GM23338 (cell line): Measurements from ENCODE around the gene UBASH3B. TPM values are rescaled to one million over a fixed set of nuclear protein-coding genes. Genes with fewer than 3 reads are reported as not detected.

Source experiments
- ATAC-seq: fragments of 200-7000 bp; cut with Tn5 transposase; 3 replicates; pipeline ENCODE4 v1.9.1; 2020
- DNase-seq: peaks from one replicate; pipeline ENCODE4 v3.0.0-alpha.2; 2015; ENCODE audit warnings: low spot score
- H2AFZ ChIP-seq: fragments of 200-600 bp; sonication (generic); 2 replicates; pipeline ENCODE4 v1.8.0; 2016; ENCODE audit warnings: antibody characterized with exemption, mild to moderate bottlenecking, moderate library complexity
- H3F3A ChIP-seq: fragments of 200-600 bp; sonication (generic); replicated peaks from 2 replicates; pipeline ENCODE4 v1.8.0; 2017; ENCODE audit warnings: antibody characterized with exemption, mixed run types, low read depth
- H3K27ac ChIP-seq: fragments of 200-600 bp; sonication (generic); 2 replicates; pipeline ENCODE4 v1.6.1; 2016; ENCODE audit warnings: low read depth
- H3K27me3 ChIP-seq: fragments of 200-600 bp; sonication (generic); 2 replicates; pipeline ENCODE4 v1.8.0; 2016; ENCODE audit warnings: mild to moderate bottlenecking, mixed run types, moderate library complexity; ENCODE audit not compliant: insufficient read depth
- H3K36me3 ChIP-seq: fragments of 200-600 bp; sonication (generic); 2 replicates; pipeline ENCODE4 v1.8.0; 2016; ENCODE audit warnings: mild to moderate bottlenecking; ENCODE audit not compliant: insufficient read depth
- H3K4me1 ChIP-seq: fragments of 200-600 bp; sonication (generic); 2 replicates; pipeline ENCODE4 v1.8.0; 2016; ENCODE audit warnings: mild to moderate bottlenecking, moderate library complexity; ENCODE audit not compliant: insufficient read depth
- H3K4me2 ChIP-seq: fragments of 200-600 bp; sonication (generic); 2 replicates; pipeline ENCODE4 v1.7.1; 2017; ENCODE audit warnings: mixed run types
- H3K4me3 ChIP-seq: fragments of 200-600 bp; sonication (generic); 2 replicates; pipeline ENCODE4 v1.6.1; 2016; ENCODE audit warnings: mixed run types
- H3K79me2 ChIP-seq: fragments of 200-600 bp; sonication (generic); replicated peaks from 2 replicates; pipeline ENCODE4 v1.8.0; 2017; ENCODE audit warnings: mild to moderate bottlenecking; ENCODE audit not compliant: insufficient read depth
- H3K9me2 ChIP-seq: fragments of 200-600 bp; sonication (generic); 2 replicates; pipeline ENCODE4 v1.8.0; 2017; ENCODE audit not compliant: insufficient read depth
- H4K20me1 ChIP-seq: fragments of 200-600 bp; sonication (generic); replicated peaks from 2 replicates; pipeline ENCODE4 v1.8.0; 2017; ENCODE audit warnings: mild to moderate bottlenecking; ENCODE audit not compliant: insufficient read depth
- H3K27ac Mint-ChIP-seq: 2 replicates; pipeline ENCODE4 v1.8.0; 2020; ENCODE audit warnings: inconsistent platforms, mild to moderate bottlenecking, moderate library complexity, mixed read lengths
- H3K27me3 Mint-ChIP-seq: 3 replicates; pipeline ENCODE4 v1.8.0; 2022; ENCODE audit warnings: low read depth, mild to moderate bottlenecking, moderate library complexity, mixed read lengths, inconsistent platforms; ENCODE audit not compliant: insufficient read depth, poor library complexity
- H3K36me3 Mint-ChIP-seq: 3 replicates; pipeline ENCODE4 v1.8.0; 2021; ENCODE audit warnings: low read depth, mild to moderate bottlenecking, inconsistent platforms, moderate library complexity, mixed read lengths
- H3K4me1 Mint-ChIP-seq: 3 replicates; pipeline ENCODE4 v1.8.0; 2020; ENCODE audit warnings: mild to moderate bottlenecking, inconsistent platforms, mixed read lengths
- H3K4me3 Mint-ChIP-seq: 3 replicates; pipeline ENCODE4 v1.8.0; 2021; ENCODE audit warnings: moderate library complexity, mild to moderate bottlenecking, inconsistent platforms, mixed read lengths
- H3K9me3 Mint-ChIP-seq: 3 replicates; pipeline ENCODE4 v1.8.0; 2020; ENCODE audit warnings: moderate library complexity, mild to moderate bottlenecking, inconsistent platforms, mixed read lengths
- CREB1 ChIP-seq: fragments of 250-450 bp; sonication (Bioruptor Pico); IDR thresholded peaks from 2 replicates; pipeline ENCODE4 v1.5.0; 2020; ENCODE audit warnings: low read depth, mild to moderate bottlenecking, moderate library complexity
- NANOG ChIP-seq: IDR thresholded peaks from 2 replicates; pipeline ENCODE4 v1.6.1; 2016; ENCODE audit warnings: antibody characterized with exemption, borderline replicate concordance
- POLR2AphosphoS5 ChIP-seq: IDR thresholded peaks from 2 replicates; pipeline ENCODE4 v1.6.1; 2016; ENCODE audit warnings: antibody characterized with exemption, low read depth
- STAT1 ChIP-seq: IDR thresholded peaks from one replicate; pipeline ENCODE4 v1.6.1; 2016; ENCODE audit warnings: antibody characterized with exemption; ENCODE audit not compliant: unreplicated experiment
- ZNF114 ChIP-seq: fragments of 250-450 bp; sonication (Bioruptor Pico); IDR thresholded peaks from 2 replicates; pipeline ENCODE4 v1.5.0; 2020; ENCODE audit warnings: mild to moderate bottlenecking, moderate library complexity
- ZNF331 ChIP-seq: fragments of 250-450 bp; sonication (Bioruptor Pico); IDR thresholded peaks from 2 replicates; pipeline ENCODE4 v1.5.0; 2020; ENCODE audit warnings: low read depth, mild to moderate bottlenecking, moderate library complexity
- polyA plus RNA-seq: library from polyadenylated mRNA; unstranded; fragments of >200 nt; fragmentation: Nextera tagmentation; extraction: Ambion mirVana; gene quantifications from 2 replicates; pipeline ENCODE4 v1.2.1, GENCODE V29; 2016
- total RNA-seq: library from RNA; depleted of rRNA; stranded (reverse); fragments of >200 nt; shearing (Covaris generic); gene quantifications from 2 replicates; pipeline ENCODE4 v1.2.3, GENCODE V29; 2014
- TF ChIP-seq, protein P1 (sequence below): IDR thresholded peaks from 2 replicates; pipeline ENCODE4 v1.6.1; 2016; ENCODE audit warnings: antibody characterized with exemption
- TF ChIP-seq, protein P2 (sequence below): IDR thresholded peaks from one replicate; pipeline ENCODE4 v1.6.1; 2018; ENCODE audit warnings: antibody characterized with exemption; ENCODE audit not compliant: unreplicated experiment
- TF ChIP-seq, protein P3 (sequence below), 2 experiments: fragments of 200-600 bp in 1 of 2; sonication (generic) in 1 of 2; conservative IDR thresholded peaks; 2 replicates each; pipeline versions ENCODE4 v1.5.1 to v1.6.1; 2016 to 2017; ENCODE audit warnings: antibody characterized with exemption in 2 of 2, low read depth in 2 of 2, mild to moderate bottlenecking in 2 of 2, moderate library complexity in 1 of 2
- TF ChIP-seq, protein P4 (sequence below): fragments of 250-450 bp; sonication (Bioruptor Pico); IDR thresholded peaks from 2 replicates; pipeline ENCODE4 v1.5.0; 2020; ENCODE audit warnings: mild to moderate bottlenecking, moderate library complexity

UBASH3B gene
- total and polyA plus RNA-seq, 2 experiments from 2014 or later = 2.1 to 12.0 TPM

DNA sequence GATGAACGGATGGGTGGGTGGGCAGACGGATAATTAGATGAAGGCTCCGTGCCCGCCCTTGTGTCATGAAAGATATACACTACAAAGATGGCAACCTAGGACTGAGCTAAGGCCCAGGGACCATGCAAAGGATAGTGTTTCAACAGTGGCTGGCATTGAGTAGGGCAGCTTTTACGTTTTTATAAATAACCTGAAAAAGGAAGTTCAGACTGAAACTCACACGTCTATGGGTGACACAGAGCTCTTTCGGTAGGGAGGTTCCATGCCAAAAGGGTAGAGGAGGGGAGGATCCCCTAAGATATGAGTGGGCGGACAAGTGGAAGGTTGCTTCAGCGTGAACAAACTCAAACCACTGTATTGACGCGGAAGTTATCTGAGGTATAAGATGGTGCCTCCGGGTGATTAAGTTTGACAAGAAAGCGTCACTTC, 90.5 kb downstream of the UBASH3B start:
- H3K9me2 ChIP-seq = no peaks in the 10 kb centered on the region
- no peaks in the 10 kb centered on the region for H3K27me3 Mint-ChIP-seq
- no peak overlapping the region for H3K4me3 ChIP-seq
- H3K4me2 ChIP-seq = no peak overlapping the region
- no peaks in the 10 kb centered on the region for H3F3A ChIP-seq
- no peak overlapping the region for H3K4me3 Mint-ChIP-seq
- H3K36me3 ChIP-seq = no peaks in the 10 kb centered on the region
- H3K27me3 ChIP-seq = no peaks in the 10 kb centered on the region
- no peak for ATAC-seq
- H3K79me2 ChIP-seq = no peaks in the 10 kb centered on the region; the same call in 1 of the 2 replicates
- H3K4me1 Mint-ChIP-seq = peaks cover 12% of the 10 kb centered on the region
- H2AFZ ChIP-seq = no peak overlapping the region
- no peaks in the 10 kb centered on the region for H3K9me3 Mint-ChIP-seq
- no peaks in the 10 kb centered on the region for H3K36me3 Mint-ChIP-seq
- TF ChIP-seq ZNF331 (CRISPR knock-in tag) (no peak), NANOG (no peak), POLR2AphosphoS5 (no peak), ZNF114 (CRISPR knock-in tag) (no peak), STAT1 (no peak), CREB1 (no peak)
- TF ChIP-seq, protein P1, sequence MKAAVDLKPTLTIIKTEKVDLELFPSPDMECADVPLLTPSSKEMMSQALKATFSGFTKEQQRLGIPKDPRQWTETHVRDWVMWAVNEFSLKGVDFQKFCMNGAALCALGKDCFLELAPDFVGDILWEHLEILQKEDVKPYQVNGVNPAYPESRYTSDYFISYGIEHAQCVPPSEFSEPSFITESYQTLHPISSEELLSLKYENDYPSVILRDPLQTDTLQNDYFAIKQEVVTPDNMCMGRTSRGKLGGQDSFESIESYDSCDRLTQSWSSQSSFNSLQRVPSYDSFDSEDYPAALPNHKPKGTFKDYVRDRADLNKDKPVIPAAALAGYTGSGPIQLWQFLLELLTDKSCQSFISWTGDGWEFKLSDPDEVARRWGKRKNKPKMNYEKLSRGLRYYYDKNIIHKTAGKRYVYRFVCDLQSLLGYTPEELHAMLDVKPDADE = no peak
- TF ChIP-seq, protein P2, sequence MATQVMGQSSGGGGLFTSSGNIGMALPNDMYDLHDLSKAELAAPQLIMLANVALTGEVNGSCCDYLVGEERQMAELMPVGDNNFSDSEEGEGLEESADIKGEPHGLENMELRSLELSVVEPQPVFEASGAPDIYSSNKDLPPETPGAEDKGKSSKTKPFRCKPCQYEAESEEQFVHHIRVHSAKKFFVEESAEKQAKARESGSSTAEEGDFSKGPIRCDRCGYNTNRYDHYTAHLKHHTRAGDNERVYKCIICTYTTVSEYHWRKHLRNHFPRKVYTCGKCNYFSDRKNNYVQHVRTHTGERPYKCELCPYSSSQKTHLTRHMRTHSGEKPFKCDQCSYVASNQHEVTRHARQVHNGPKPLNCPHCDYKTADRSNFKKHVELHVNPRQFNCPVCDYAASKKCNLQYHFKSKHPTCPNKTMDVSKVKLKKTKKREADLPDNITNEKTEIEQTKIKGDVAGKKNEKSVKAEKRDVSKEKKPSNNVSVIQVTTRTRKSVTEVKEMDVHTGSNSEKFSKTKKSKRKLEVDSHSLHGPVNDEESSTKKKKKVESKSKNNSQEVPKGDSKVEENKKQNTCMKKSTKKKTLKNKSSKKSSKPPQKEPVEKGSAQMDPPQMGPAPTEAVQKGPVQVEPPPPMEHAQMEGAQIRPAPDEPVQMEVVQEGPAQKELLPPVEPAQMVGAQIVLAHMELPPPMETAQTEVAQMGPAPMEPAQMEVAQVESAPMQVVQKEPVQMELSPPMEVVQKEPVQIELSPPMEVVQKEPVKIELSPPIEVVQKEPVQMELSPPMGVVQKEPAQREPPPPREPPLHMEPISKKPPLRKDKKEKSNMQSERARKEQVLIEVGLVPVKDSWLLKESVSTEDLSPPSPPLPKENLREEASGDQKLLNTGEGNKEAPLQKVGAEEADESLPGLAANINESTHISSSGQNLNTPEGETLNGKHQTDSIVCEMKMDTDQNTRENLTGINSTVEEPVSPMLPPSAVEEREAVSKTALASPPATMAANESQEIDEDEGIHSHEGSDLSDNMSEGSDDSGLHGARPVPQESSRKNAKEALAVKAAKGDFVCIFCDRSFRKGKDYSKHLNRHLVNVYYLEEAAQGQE = no peak
- TF ChIP-seq, protein P3, sequence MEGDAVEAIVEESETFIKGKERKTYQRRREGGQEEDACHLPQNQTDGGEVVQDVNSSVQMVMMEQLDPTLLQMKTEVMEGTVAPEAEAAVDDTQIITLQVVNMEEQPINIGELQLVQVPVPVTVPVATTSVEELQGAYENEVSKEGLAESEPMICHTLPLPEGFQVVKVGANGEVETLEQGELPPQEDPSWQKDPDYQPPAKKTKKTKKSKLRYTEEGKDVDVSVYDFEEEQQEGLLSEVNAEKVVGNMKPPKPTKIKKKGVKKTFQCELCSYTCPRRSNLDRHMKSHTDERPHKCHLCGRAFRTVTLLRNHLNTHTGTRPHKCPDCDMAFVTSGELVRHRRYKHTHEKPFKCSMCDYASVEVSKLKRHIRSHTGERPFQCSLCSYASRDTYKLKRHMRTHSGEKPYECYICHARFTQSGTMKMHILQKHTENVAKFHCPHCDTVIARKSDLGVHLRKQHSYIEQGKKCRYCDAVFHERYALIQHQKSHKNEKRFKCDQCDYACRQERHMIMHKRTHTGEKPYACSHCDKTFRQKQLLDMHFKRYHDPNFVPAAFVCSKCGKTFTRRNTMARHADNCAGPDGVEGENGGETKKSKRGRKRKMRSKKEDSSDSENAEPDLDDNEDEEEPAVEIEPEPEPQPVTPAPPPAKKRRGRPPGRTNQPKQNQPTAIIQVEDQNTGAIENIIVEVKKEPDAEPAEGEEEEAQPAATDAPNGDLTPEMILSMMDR (conservative IDR thresholded peaks at IDR 0.05; ENCODE audit: low read depth in 2 of 2) = no peak
- TF ChIP-seq, protein P4, sequence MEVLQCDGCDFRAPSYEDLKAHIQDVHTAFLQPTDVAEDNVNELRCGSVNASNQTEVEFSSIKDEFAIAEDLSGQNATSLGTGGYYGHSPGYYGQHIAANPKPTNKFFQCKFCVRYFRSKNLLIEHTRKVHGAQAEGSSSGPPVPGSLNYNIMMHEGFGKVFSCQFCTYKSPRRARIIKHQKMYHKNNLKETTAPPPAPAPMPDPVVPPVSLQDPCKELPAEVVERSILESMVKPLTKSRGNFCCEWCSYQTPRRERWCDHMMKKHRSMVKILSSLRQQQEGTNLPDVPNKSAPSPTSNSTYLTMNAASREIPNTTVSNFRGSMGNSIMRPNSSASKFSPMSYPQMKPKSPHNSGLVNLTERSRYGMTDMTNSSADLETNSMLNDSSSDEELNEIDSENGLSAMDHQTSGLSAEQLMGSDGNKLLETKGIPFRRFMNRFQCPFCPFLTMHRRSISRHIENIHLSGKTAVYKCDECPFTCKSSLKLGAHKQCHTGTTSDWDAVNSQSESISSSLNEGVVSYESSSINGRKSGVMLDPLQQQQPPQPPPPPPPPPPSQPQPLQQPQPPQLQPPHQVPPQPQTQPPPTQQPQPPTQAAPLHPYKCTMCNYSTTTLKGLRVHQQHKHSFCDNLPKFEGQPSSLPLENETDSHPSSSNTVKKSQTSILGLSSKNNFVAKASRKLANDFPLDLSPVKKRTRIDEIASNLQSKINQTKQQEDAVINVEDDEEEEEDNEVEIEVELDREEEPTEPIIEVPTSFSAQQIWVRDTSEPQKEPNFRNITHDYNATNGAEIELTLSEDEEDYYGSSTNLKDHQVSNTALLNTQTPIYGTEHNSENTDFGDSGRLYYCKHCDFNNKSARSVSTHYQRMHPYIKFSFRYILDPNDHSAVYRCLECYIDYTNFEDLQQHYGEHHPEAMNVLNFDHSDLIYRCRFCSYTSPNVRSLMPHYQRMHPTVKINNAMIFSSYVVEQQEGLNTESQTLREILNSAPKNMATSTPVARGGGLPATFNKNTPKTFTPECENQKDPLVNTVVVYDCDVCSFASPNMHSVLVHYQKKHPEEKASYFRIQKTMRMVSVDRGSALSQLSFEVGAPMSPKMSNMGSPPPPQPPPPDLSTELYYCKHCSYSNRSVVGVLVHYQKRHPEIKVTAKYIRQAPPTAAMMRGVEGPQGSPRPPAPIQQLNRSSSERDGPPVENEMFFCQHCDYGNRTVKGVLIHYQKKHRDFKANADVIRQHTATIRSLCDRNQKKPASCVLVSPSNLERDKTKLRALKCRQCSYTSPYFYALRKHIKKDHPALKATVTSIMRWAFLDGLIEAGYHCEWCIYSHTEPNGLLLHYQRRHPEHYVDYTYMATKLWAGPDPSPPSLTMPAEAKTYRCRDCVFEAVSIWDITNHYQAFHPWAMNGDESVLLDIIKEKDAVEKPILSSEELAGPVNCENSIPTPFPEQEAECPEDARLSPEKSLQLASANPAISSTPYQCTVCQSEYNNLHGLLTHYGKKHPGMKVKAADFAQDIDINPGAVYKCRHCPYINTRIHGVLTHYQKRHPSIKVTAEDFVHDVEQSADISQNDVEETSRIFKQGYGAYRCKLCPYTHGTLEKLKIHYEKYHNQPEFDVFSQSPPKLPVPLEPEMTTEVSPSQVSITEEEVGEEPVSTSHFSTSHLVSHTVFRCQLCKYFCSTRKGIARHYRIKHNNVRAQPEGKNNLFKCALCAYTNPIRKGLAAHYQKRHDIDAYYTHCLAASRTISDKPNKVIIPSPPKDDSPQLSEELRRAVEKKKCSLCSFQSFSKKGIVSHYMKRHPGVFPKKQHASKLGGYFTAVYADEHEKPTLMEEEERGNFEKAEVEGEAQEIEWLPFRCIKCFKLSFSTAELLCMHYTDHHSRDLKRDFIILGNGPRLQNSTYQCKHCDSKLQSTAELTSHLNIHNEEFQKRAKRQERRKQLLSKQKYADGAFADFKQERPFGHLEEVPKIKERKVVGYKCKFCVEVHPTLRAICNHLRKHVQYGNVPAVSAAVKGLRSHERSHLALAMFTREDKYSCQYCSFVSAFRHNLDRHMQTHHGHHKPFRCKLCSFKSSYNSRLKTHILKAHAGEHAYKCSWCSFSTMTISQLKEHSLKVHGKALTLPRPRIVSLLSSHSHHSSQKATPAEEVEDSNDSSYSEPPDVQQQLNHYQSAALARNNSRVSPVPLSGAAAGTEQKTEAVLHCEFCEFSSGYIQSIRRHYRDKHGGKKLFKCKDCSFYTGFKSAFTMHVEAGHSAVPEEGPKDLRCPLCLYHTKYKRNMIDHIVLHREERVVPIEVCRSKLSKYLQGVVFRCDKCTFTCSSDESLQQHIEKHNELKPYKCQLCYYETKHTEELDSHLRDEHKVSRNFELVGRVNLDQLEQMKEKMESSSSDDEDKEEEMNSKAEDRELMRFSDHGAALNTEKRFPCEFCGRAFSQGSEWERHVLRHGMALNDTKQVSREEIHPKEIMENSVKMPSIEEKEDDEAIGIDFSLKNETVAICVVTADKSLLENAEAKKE (CRISPR knock-in tag) = no peak
- no peaks in the 10 kb centered on the region for H3K4me1 ChIP-seq
- H3K27ac Mint-ChIP-seq = no peak overlapping the region
- DNase-seq = no peak
- no peaks in the 10 kb centered on the region for H4K20me1 ChIP-seq
- no peak overlapping the region for H3K27ac ChIP-seq
